Left ventricle myocardium inferior (tissue), 1 donor: ENCODE results near the gene TTI1. TPM values are rescaled to one million over a fixed set of nuclear protein-coding genes. Genes with fewer than 3 reads are reported as not detected.

Source experiments
- DNase-seq: peaks from one replicate; pipeline ENCODE4 v3.0.0-alpha.2; 2020
- H3K27ac ChIP-seq: fragments of 200-600 bp; replicated peaks from 2 replicates; pipeline ENCODE4 v1.8.0; 2021
- H3K27me3 ChIP-seq: fragments of 200-600 bp; 2 replicates; pipeline ENCODE4 v1.8.0; 2021; ENCODE audit warnings: low read depth
- H3K36me3 ChIP-seq: fragments of 200-600 bp; 2 replicates; pipeline ENCODE4 v1.8.0; 2021
- H3K4me1 ChIP-seq: fragments of 200-600 bp; 2 replicates; pipeline ENCODE4 v1.8.0; 2021
- H3K4me3 ChIP-seq: fragments of 200-600 bp; 2 replicates; pipeline ENCODE4 v1.8.0; 2021; ENCODE audit warnings: mild to moderate bottlenecking, moderate library complexity
- H3K9me3 ChIP-seq: fragments of 200-600 bp; replicated peaks from 2 replicates; pipeline ENCODE4 v1.8.0; 2021
- intact Hi-C: fragments of 100-400 bp; cut with micrococcal nuclease; formaldehyde crosslinking; loops from one replicate; pipeline ENCODE4 v1.11.0; 2022
- total RNA-seq: library from RNA; stranded (reverse); fragmentation: NEBNext Ultra II Directional; extraction: Animal tissue kit (Norgen Biotek cat#: 25700); gene quantifications from one replicate; pipeline ENCODE4 v1.2.1, GENCODE V29; 2021
- TF ChIP-seq, protein P1 (sequence below): fragments of 200-600 bp; IDR thresholded peaks from 2 replicates; pipeline ENCODE4 v1.8.0; 2021; ENCODE audit warnings: antibody characterized with exemption, mild to moderate bottlenecking, borderline replicate concordance
- donor health status: DM: no; HTN: yes; CAD: no; lungs with severe emphysema.

TTI1 gene
- total RNA-seq, 1 donor from 2014 or later, result 12.1 TPM

DNA sequence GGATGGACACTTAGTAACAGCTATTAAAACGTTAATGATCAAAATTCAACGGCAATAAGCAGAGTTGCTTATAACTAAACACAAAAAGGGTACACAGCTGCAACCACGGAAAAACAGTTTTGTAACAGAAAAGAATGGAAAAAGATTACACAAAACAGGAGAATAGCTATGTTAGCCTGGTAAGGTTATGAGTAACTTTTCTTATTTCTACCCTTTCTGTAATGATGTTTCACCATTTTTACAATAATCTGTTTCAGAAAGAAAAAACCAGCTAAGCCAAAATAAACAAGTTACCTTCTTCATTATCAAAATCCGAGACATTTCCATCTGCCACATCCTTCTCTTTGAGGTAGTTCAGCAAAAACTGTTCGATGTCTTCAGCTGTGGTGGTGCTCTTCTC lies 27.4 kb downstream of the TTI1 start:
- H3K36me3 ChIP-seq, result peaks cover 49% of the 10 kb centered on the region
- no peaks in the 10 kb centered on the region for H3K27me3 ChIP-seq
- intact Hi-C loops, result no loop called here
- peaks cover 8% of the 10 kb centered on the region for H3K4me1 ChIP-seq
- H3K4me3 ChIP-seq, result no peak overlapping the region
- TF ChIP-seq, protein P1, sequence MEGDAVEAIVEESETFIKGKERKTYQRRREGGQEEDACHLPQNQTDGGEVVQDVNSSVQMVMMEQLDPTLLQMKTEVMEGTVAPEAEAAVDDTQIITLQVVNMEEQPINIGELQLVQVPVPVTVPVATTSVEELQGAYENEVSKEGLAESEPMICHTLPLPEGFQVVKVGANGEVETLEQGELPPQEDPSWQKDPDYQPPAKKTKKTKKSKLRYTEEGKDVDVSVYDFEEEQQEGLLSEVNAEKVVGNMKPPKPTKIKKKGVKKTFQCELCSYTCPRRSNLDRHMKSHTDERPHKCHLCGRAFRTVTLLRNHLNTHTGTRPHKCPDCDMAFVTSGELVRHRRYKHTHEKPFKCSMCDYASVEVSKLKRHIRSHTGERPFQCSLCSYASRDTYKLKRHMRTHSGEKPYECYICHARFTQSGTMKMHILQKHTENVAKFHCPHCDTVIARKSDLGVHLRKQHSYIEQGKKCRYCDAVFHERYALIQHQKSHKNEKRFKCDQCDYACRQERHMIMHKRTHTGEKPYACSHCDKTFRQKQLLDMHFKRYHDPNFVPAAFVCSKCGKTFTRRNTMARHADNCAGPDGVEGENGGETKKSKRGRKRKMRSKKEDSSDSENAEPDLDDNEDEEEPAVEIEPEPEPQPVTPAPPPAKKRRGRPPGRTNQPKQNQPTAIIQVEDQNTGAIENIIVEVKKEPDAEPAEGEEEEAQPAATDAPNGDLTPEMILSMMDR, result no peak
- H3K9me3 ChIP-seq, result no peaks in the 10 kb centered on the region
- no peak for DNase-seq
- no peak overlapping the region for H3K27ac ChIP-seq

DNA sequence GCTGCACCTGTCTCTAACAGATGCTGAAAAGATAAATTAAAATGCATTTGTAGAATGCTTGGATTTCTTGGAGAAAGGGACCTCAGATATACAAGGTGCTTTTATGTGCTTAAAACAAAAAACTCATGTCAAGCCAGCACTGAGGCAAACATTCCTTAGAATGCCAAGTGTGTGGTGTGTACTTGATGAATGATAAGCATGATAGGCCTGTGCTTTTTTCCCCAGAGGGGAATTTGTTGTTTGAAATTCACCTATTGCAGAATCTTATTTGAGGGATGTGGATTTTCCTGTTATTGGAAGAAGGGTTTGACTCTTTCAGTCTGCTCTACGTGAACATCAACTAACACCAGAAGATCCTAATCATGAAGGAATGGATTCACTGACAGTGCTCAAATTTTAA lies 28.8 kb downstream of the TTI1 start:
- intact Hi-C loops, result no loop called here
- no peaks in the 10 kb centered on the region for H3K9me3 ChIP-seq
- H3K27me3 ChIP-seq, result no peaks in the 10 kb centered on the region
- no peak for DNase-seq
- peaks cover 8% of the 10 kb centered on the region for H3K4me1 ChIP-seq
- no peak overlapping the region for H3K27ac ChIP-seq
- peaks cover 64% of the 10 kb centered on the region for H3K36me3 ChIP-seq
- TF ChIP-seq, protein P1, result no peak
- H3K4me3 ChIP-seq, result no peak overlapping the region

- peaks cover 84% of the 10 kb centered on the region for H3K36me3 ChIP-seq
- TF ChIP-seq, protein P1, result no peak
Measured at GRCh38 chr20:38002422-38002821, 30.8 kb downstream of the TTI1 start.

DNA sequence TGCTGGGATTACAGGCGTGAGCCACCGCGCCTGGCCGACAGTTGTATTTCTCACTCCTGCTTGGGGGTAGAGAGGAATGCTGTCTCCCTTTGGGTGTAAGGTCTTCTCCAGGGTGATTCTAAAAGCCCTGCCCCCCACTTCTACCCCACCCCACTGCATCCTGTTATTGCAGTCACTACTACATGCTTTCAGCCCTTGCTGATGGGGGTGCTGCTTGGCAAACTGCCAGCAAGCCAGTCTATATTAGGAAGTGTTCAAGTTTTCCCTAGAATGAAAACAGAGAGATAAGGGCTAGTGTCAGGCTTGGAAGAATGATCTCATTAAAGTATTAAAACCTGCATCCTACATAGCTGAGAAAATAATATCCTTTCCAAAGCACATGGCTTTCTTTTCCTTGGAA lies 31.3 kb downstream of the TTI1 start:
- no peak overlapping the region for H3K4me3 ChIP-seq
- DNase-seq, result no peak
- H3K27ac ChIP-seq, result no peak overlapping the region
- peaks cover 8% of the 10 kb centered on the region for H3K4me1 ChIP-seq
- no peaks in the 10 kb centered on the region for H3K27me3 ChIP-seq
- no peaks in the 10 kb centered on the region for H3K9me3 ChIP-seq
- TF ChIP-seq, protein P1, result no peak
- H3K36me3 ChIP-seq, result peaks cover 89% of the 10 kb centered on the region
- intact Hi-C loops, result no loop called here

More at GRCh38 chr20:38002422-38002821, 30.8 kb downstream of the TTI1 start:
- intact Hi-C loops, result no loop called here
- Histone ChIP-seq H3K27ac (no peak overlapping the region), H3K9me3 (no peaks in the 10 kb centered on the region), H3K4me3 (no peak overlapping the region), H3K27me3 (no peaks in the 10 kb centered on the region), H3K4me1 (peaks cover 8% of the 10 kb centered on the region)
- DNase-seq, result no peak

GRCh38 chr20:38001173-38001875 lies 31.9 kb downstream of the TTI1 start:
- intact Hi-C loops, result no loop called here
- Histone ChIP-seq H3K27me3 (no peaks in the 10 kb centered on the region), H3K4me3 (no peak overlapping the region), H3K4me1 (peaks cover 11% of the 10 kb centered on the region), H3K27ac (no peak overlapping the region), H3K36me3 (peaks cover 95% of the 10 kb centered on the region), H3K9me3 (no peaks in the 10 kb centered on the region)
- TF ChIP-seq, protein P1, result no peak
- no peak for DNase-seq
